Prostate gland (tissue), 2 donors: ENCODE measurements around the gene FYTTD1.

Source experiments
- CTCF ChIP-seq, 4 experiments: fragments of 200-600 bp in 2 of 4; fragments of 450-650 bp in 2 of 4; sonication (generic) in 2 of 4; IDR thresholded peaks; 1 replicate in 3 of 4; 2 replicates in 1 of 4; pipeline ENCODE4 v1.5.1; 2016 to 2019; ENCODE audit warnings: antibody characterized with exemption in 4 of 4, mild to moderate bottlenecking in 2 of 4, moderate library complexity in 2 of 4
- POLR2AphosphoS5 ChIP-seq: sonication (generic); formaldehyde crosslinking; IDR thresholded peaks from one replicate; pipeline ENCODE4 v1.6.1; 2017; ENCODE audit warnings: antibody characterized with exemption

GRCh38 chr3:197814372-197814771 lies 64.7 kb downstream of the FYTTD1 start:
- TF ChIP-seq CTCF (IDR thresholded peaks at IDR 0.05): no peak
- no peak for TF ChIP-seq POLR2AphosphoS5
